Measurements from ENCODE around the gene NKAPD1. TPM values are rescaled to one million over a fixed set of nuclear protein-coding genes. Genes with fewer than 3 reads are reported as not detected.

Gene NKAPD1
- polyA plus RNA-seq, 1 of the 3 experiments (the other 2 are of a cell fraction): 9.2 TPM

- peaks cover 6% of the 10 kb centered on the region for H3F3A ChIP-seq (replicated peaks; ENCODE audit: insufficient read depth)
- CTCF ChIA-PET: interaction anchor here (0.9 kb wide), 1 partner anchor 9 kb away, joined by 4 read pairs; no protein-coding TSS in a partner anchor
- DNase-seq: no peak
- no peaks in the 10 kb centered on the region for H3K9me3 ChIP-seq
- no peak overlapping the region for H3K27ac ChIP-seq (ENCODE audit: low read depth in 2 of 2, low read length in 1 of 2)
- no peaks in the 10 kb centered on the region for H3K9me2 ChIP-seq
- no peak overlapping the region for H3K4me3 ChIP-seq (ENCODE audit: low read depth in 2 of 2, low read length in 1 of 2)
- POLR2A ChIA-PET: no interaction called here
- H3K27me3 ChIP-seq (ENCODE audit: insufficient read depth): no peaks in the 10 kb centered on the region
- TF ChIP-seq MEF2A (IDR thresholded peaks at IDR 0.05; ENCODE audit: borderline replicate concordance, low read depth) (no peak), SMC3 (IDR thresholded peaks at IDR 0.05; ENCODE audit: low read depth, low read length) (no peak), USF2 (IDR thresholded peaks at IDR 0.05; ENCODE audit: borderline replicate concordance, low read depth, low read length) (no peak), CHD2 (IDR thresholded peaks at IDR 0.05; ENCODE audit: low read length, partially characterized antibody) (no peak), MAX (IDR thresholded peaks at IDR 0.05; ENCODE audit: low read depth) (no peak), RXRA (IDR thresholded peaks at IDR 0.05; ENCODE audit: borderline replicate concordance, low read depth) (no peak)
- H3K4me2 ChIP-seq: no peak overlapping the region
- no peaks in the 10 kb centered on the region for H3K79me2 ChIP-seq (ENCODE audit: insufficient read depth)
- peaks cover 47 to 56% of the 10 kb centered on the region in 2 experiments for H3K36me3 ChIP-seq (replicated peaks in 1 of 2; ENCODE audit: control insufficient read depth in 1 of 2, insufficient read depth in 2 of 2, low read length in 1 of 2)
- H4K20me1 ChIP-seq (ENCODE audit: insufficient read depth): no peaks in the 10 kb centered on the region
- no peak overlapping the region for H2AFZ ChIP-seq (ENCODE audit: low read depth)
- 98% methylated on average over 3 of the region's 3 CpGs for WGBS (ENCODE audit: low lambda C conversion rate)
- no peaks in the 10 kb centered on the region for H3K4me1 ChIP-seq (ENCODE audit: control insufficient read depth in 1 of 2, insufficient read depth in 2 of 2, low read depth in 1 of 2, low read length in 1 of 2)
- no peak overlapping the region for H3K9ac ChIP-seq
Observed at GRCh38 chr11:112033902-112034301, 40.2 kb upstream of the NKAPD1 start.

- Histone ChIP-seq H3K36me3 (replicated peaks in 1 of 2; ENCODE audit: control insufficient read depth in 1 of 2, insufficient read depth in 2 of 2, low read length in 1 of 2) (peaks cover 44 to 57% of the 10 kb centered on the region in 2 experiments), H3K27ac (ENCODE audit: low read depth in 2 of 2, low read length in 1 of 2) (no peak overlapping the region)
Observed at GRCh38 chr11:112037527-112037926, 36.6 kb upstream of the NKAPD1 start.

More at GRCh38 chr11:112037527-112037926, 36.6 kb upstream of the NKAPD1 start:
- no peaks in the 10 kb centered on the region for H3K9me3 ChIP-seq
- peaks cover 13% of the 10 kb centered on the region for H3F3A ChIP-seq (replicated peaks; ENCODE audit: insufficient read depth)
- H3K9ac ChIP-seq: no peak overlapping the region
- POLR2A ChIA-PET: no interaction called here
- no peaks in the 10 kb centered on the region; a peak in 1 of 4 replicates for H3K4me1 ChIP-seq (ENCODE audit: control insufficient read depth in 1 of 2, insufficient read depth in 2 of 2, low read depth in 1 of 2, low read length in 1 of 2)
- H3K79me2 ChIP-seq (ENCODE audit: insufficient read depth): no peaks in the 10 kb centered on the region
- no peaks in the 10 kb centered on the region for H3K27me3 ChIP-seq (ENCODE audit: insufficient read depth)
- TF ChIP-seq SMC3 (IDR thresholded peaks at IDR 0.05; ENCODE audit: low read depth, low read length) (no peak), USF1 (IDR thresholded peaks at IDR 0.05; ENCODE audit: borderline replicate concordance, low read depth) (no peak), USF2 (IDR thresholded peaks at IDR 0.05; ENCODE audit: borderline replicate concordance, low read depth, low read length) (no peak), JUND (IDR thresholded peaks at IDR 0.05) (no peak), MXI1 (IDR thresholded peaks at IDR 0.05; ENCODE audit: low read depth, low read length) (no peak), CHD2 (IDR thresholded peaks at IDR 0.05; ENCODE audit: low read length, partially characterized antibody) (no peak), TEAD4 (IDR thresholded peaks at IDR 0.05; ENCODE audit: borderline replicate concordance, insufficient read depth) (no peak), RXRA (IDR thresholded peaks at IDR 0.05; ENCODE audit: borderline replicate concordance, low read depth) (no peak), TAF1 (IDR thresholded peaks at IDR 0.05; ENCODE audit: borderline replicate concordance, low read depth, low read length) (no peak), PBX3 (IDR thresholded peaks at IDR 0.05) (no peak), RCOR1 (IDR thresholded peaks at IDR 0.05; ENCODE audit: low read length) (no peak), CTCF (IDR thresholded peaks at IDR 0.05) (no peak), GATA2 (CRISPR knock-in tag; IDR thresholded peaks at IDR 0.05) (no peak), MAX (IDR thresholded peaks at IDR 0.05; ENCODE audit: low read depth) (no peak), TCF12 (IDR thresholded peaks at IDR 0.05) (no peak), NFIC (IDR thresholded peaks at IDR 0.05; ENCODE audit: borderline replicate concordance) (no peak), ELF1 (IDR thresholded peaks at IDR 0.05) (no peak)
- no peak for DNase-seq
- no peaks in the 10 kb centered on the region for H4K20me1 ChIP-seq (ENCODE audit: insufficient read depth)
- no peak overlapping the region for H3K4me2 ChIP-seq
- H3K9me2 ChIP-seq: no peaks in the 10 kb centered on the region
- H3K4me3 ChIP-seq (ENCODE audit: low read depth in 2 of 2, low read length in 1 of 2): no peak overlapping the region
- H2AFZ ChIP-seq (ENCODE audit: low read depth): no peak overlapping the region
- CTCF ChIA-PET: no interaction called here
